GM18526 (cell line): ENCODE data around the gene PCSK6.

Source experiments
- POLR2A ChIP-seq: IDR thresholded peaks from 3 replicates; pipeline ENCODE4 v1.6.1; 2011; ENCODE audit not compliant: insufficient read length; ENCODE audit errors: extremely low read depth

Gene PCSK6

GRCh38 chr15:101407966-101408775 lies 81.3 kb downstream of the PCSK6 start:
- no peak for TF ChIP-seq POLR2A

GRCh38 chr15:101407439-101407838 lies 82.1 kb downstream of the PCSK6 start:
- TF ChIP-seq POLR2A, result no peak

DNA sequence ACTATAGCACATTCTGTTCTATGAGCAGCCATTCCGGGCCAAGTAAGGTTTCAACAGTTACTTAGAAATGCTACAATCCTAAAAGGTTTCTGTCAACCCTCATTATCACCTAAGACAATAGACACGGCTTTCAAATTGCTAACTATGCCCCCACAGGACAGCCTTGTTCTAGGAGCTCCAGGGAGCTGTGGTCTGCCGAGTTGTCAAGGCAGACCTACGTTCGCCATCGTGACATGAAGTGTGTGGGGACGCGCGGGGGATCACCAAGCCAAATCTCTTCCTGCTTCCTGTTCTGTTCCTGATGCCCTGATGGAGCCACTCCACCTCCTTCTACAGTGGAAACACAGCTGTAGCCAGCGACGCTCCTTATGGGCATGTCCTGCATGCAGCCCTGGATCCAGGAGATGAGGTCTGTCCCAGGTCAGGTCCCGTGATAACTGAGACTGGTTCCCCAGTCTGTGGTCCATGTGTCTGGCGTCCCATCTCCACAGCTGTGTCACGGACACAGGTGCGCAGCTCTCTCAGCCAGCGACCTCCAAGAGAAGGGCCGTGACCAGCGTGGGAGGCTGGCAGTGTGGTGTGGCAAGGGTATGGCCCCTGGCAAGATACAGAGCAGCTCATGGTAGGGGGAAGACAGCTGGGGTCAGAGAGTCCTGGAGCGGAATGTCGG lies 82.8 kb downstream of the PCSK6 start:
- no peak for TF ChIP-seq POLR2A

- TF ChIP-seq POLR2A, result no peak
Observed at GRCh38 chr15:101406036-101406435, 83.5 kb downstream of the PCSK6 start.

DNA sequence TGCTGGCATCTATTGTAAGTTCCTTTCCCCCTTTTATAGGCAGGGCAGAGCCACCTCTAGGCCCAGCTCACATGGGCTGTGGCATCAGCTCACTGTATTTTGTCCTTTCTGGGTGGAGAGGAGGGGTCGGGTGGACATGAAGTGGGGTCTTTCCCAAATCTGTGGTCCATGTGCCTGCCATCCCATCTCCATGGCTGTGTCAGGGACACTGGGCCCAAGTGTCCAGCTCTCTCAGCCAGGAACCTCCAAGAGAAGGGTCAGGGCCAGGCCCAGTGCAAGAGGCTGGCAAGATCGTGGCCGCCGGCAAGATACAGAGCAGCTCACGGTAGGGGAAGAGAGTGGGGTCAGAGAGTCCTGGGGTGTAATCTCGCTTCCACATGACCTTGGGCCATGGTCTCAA lies 85.3 kb downstream of the PCSK6 start:
- no peak for TF ChIP-seq POLR2A

DNA sequence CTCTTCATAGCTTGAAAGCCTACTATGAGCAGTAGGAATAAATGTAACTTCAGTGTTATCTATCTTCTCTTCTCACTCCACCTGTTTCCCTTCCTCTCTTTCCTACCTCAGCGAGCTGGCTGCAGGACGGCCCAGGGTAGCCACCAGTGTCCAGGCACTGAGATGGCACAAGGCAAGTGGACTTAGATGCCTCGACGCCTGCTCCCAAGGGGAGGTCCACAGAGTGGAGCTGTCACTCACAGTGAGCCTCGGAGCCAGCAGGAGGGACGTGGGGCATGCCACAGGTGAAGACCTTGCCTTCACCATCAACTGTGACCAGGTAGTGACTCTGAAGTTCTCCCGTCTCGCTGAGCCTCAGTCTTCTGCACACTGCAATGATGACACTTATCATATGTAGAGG lies 88.2 kb downstream of the PCSK6 start:
- TF ChIP-seq POLR2A, result no peak

DNA sequence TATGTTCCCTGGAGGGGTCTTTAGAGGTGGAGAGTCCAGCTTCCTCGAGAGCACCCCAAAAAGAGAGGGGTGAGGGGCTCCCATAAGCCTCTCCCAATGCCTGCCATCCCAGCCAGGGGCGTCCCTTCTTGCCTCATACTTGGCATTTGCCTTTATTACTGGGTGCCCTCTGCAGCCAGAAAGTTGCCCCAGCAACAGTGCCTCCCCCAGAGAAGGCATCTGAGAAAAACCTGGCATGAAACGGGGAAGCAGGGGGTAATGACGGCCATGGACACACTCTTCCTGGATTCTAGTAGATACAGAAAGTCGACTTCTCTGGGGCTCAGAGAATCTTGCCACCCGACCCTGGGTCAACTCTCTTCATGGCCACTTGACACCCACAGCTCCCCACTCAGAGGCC lies 90.1 kb downstream of the PCSK6 start:
- TF ChIP-seq POLR2A, result no peak

DNA sequence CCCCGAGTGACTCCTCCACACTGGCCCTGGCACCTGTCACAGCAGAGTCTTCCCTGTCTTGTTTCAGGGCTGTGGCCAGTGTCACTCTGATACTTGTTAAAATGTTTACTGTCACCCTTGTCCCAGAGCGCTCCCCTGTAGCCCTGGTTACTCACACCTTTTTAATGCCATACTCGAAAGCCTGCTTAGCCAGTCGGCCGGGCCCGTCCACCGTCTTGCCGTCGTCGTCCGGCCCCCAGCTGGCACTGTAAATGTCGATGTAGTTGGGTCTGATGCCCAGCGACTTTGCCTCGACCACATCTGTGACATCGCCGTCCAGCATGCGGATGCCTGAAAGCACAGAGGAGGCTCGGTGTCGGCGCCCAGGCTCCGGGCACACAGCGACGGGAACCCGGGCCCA lies 91.3 kb downstream of the PCSK6 start:
- TF ChIP-seq POLR2A, result no peak

DNA sequence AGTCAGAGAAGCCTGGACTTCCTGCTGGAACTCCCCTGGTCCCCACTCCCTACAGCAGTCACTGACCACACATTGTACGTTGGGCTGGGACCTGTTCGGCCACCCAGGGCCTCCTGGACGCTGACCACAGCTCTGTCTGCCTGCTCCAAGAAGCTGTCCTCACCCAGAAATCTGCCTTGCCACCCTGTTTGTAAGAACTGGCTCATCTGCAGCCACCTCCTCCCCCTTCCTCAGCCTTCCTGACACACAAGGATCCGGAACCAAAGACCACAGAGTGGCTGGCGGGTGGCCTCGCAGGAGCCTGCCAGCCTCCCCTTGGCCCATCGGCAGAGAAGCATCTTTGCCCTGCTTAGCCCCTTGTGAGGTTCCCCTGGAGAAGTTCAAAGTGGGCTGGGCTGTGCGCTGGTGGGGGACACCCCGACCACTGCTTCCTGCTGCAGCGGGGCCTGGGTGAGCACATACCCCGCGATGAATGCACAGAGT lies 91.9 kb downstream of the PCSK6 start:
- no peak for TF ChIP-seq POLR2A

DNA sequence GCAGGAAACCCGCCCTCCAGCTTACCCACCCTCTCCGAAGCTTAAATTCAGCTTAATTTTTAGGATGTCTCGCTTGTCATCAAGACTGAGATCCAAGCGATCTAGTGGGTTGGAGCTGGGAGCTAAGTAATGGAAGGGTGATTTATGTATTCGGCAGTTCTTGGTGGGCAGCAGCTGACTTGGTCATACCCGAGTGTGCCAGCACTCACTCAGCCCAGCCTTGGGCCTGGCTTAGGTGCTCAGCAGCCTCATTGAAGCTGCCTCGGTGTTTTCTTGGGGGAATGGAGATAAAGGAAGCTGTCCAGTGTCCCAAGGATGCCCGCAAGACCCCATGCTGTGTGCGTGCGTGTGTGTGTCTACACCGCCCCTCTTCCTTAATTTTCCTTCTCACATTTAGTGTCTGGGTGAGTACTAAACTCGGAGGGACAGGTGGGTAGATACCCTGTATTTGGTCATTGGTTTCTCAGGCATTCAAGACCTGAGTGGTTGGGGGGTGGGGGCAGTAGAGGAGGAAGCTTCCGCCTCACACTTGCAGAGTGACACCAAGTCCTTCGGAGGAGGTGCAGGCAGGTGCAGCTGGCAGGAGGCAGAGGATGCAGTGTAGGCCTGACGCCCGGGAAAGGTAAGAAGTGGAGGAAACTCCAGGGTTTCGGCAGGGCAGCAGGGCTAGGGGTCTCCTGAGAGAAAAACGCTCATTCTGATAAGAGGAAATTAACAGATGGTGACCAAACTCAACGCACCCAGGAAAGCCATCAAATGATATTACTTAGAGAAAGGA lies 92.8 kb downstream of the PCSK6 start:
- TF ChIP-seq POLR2A, result no peak

GRCh38 chr15:101394654-101395053 lies 94.9 kb downstream of the PCSK6 start:
- no peak for TF ChIP-seq POLR2A

- TF ChIP-seq POLR2A, result no peak
Observed at GRCh38 chr15:101394056-101394630, 95.4 kb downstream of the PCSK6 start.

- no peak for TF ChIP-seq POLR2A
Observed at GRCh38 chr15:101393172-101393571, 96.3 kb downstream of the PCSK6 start.

- no peak for TF ChIP-seq POLR2A
Observed at GRCh38 chr15:101391981-101392640, 97.4 kb downstream of the PCSK6 start.

- TF ChIP-seq POLR2A, result no peak
Observed at GRCh38 chr15:101391431-101391830, 98.1 kb downstream of the PCSK6 start.
